ENCODE measurements around the gene ZNF732.
"Not testable (repeated sequence)": the region's sequence is repeated elsewhere in the genome, so short reads cannot be mapped to it uniquely, and the experiment has no call there.

ZNF732 gene

GRCh38 chr4:314296-314903 is 9.1 kb upstream of the ZNF732 start:
- FAIRE-seq (no peak), DNase-seq (ENCODE audit: insufficient read length, low spot score) (no peak)
- TF ChIP-seq POU2F2 (IDR thresholded peaks at IDR 0.05; ENCODE audit: low read depth, low read length) (no peak), SPI1 (IDR thresholded peaks at IDR 0.05; ENCODE audit: low read depth, low read length) (no peak), POLR2A (IDR thresholded peaks at IDR 0.05; ENCODE audit: low read depth, low read length) (no peak), TAF1 (IDR thresholded peaks at IDR 0.05; ENCODE audit: low read depth, low read length) (no peak), PAX5 (IDR thresholded peaks at IDR 0.05; ENCODE audit: insufficient read depth, low read length, severe bottlenecking) (no peak), POLR2AphosphoS5 (IDR thresholded peaks at IDR 0.05; ENCODE audit: low read depth, low read length) (no peak)

- TF ChIP-seq SPI1 (IDR thresholded peaks at IDR 0.05; ENCODE audit: low read depth, low read length) (peak; percentile 27; the same call in 1 of the 2 replicates), POLR2A (IDR thresholded peaks at IDR 0.05; ENCODE audit: low read depth, low read length) (no peak)
- FAIRE-seq: no peak
These were observed 4.5 kb upstream of the ZNF732 start for GRCh38 chr4:309807-310206.

GRCh38 chr4:306551-306961 is 1.3 kb upstream of the ZNF732 start:
- DNase-seq (ENCODE audit: insufficient read length, low spot score) (no peak), FAIRE-seq (peak; percentile 66)
- no peak for TF ChIP-seq TAF1 (IDR thresholded peaks at IDR 0.05; ENCODE audit: low read depth, low read length)
- peak; percentile 75 for TF ChIP-seq PAX5 (IDR thresholded peaks at IDR 0.05; ENCODE audit: insufficient read depth, low read length, severe bottlenecking)
- peak; percentile 45; the same call in 1 of the 2 replicates for TF ChIP-seq SPI1 (IDR thresholded peaks at IDR 0.05; ENCODE audit: low read depth, low read length)
- no peak for TF ChIP-seq POLR2A (IDR thresholded peaks at IDR 0.05; ENCODE audit: low read depth, low read length)
- TF ChIP-seq POU2F2 (IDR thresholded peaks at IDR 0.05; ENCODE audit: low read depth, low read length): peak; percentile 51; the same call in 1 of the 2 replicates

More at GRCh38 chr4:309807-310206, 4.5 kb upstream of the ZNF732 start:
- no peak for DNase-seq (ENCODE audit: insufficient read length, low spot score)

GRCh38 chr4:304516-304915 is 758 bp downstream of the ZNF732 start:
- FAIRE-seq; DNase-seq (ENCODE audit: insufficient read length, low spot score): not testable (repeated sequence)

GRCh38 chr4:302381-302780 is 2.9 kb downstream of the ZNF732 start:
- no peak for TF ChIP-seq PAX5 (IDR thresholded peaks at IDR 0.05; ENCODE audit: insufficient read depth, low read length, severe bottlenecking)
- no peak for TF ChIP-seq POLR2A (IDR thresholded peaks at IDR 0.05; ENCODE audit: low read depth, low read length)
- no peak for TF ChIP-seq POLR2AphosphoS5 (IDR thresholded peaks at IDR 0.05; ENCODE audit: low read depth, low read length)
- no peak for TF ChIP-seq TAF1 (IDR thresholded peaks at IDR 0.05; ENCODE audit: low read depth, low read length)
- no peak for TF ChIP-seq SPI1 (IDR thresholded peaks at IDR 0.05; ENCODE audit: low read depth, low read length)
- no peak for TF ChIP-seq POU2F2 (IDR thresholded peaks at IDR 0.05; ENCODE audit: low read depth, low read length)
- DNase-seq (ENCODE audit: insufficient read length, low spot score): no peak
- no peak for FAIRE-seq

GRCh38 chr4:294732-295131 is 10.5 kb downstream of the ZNF732 start:
- DNase-seq (ENCODE audit: insufficient read length, low spot score) (no peak), FAIRE-seq (no peak)
- TF ChIP-seq POLR2A (IDR thresholded peaks at IDR 0.05; ENCODE audit: low read depth, low read length): no peak
- no peak for TF ChIP-seq POLR2AphosphoS5 (IDR thresholded peaks at IDR 0.05; ENCODE audit: low read depth, low read length)
- TF ChIP-seq POU2F2 (IDR thresholded peaks at IDR 0.05; ENCODE audit: low read depth, low read length): no peak
- TF ChIP-seq SPI1 (IDR thresholded peaks at IDR 0.05; ENCODE audit: low read depth, low read length): no peak
- no peak for TF ChIP-seq TAF1 (IDR thresholded peaks at IDR 0.05; ENCODE audit: low read depth, low read length)
- no peak for TF ChIP-seq PAX5 (IDR thresholded peaks at IDR 0.05; ENCODE audit: insufficient read depth, low read length, severe bottlenecking)

GRCh38 chr4:288891-289290 is 16.4 kb downstream of the ZNF732 start:
- DNase-seq (ENCODE audit: insufficient read length, low spot score): no peak
- TF ChIP-seq PAX5 (IDR thresholded peaks at IDR 0.05; ENCODE audit: insufficient read depth, low read length, severe bottlenecking) (no peak), SPI1 (IDR thresholded peaks at IDR 0.05; ENCODE audit: low read depth, low read length) (no peak), POLR2AphosphoS5 (IDR thresholded peaks at IDR 0.05; ENCODE audit: low read depth, low read length) (no peak), POLR2A (IDR thresholded peaks at IDR 0.05; ENCODE audit: low read depth, low read length) (no peak), POU2F2 (IDR thresholded peaks at IDR 0.05; ENCODE audit: low read depth, low read length) (no peak), TAF1 (IDR thresholded peaks at IDR 0.05; ENCODE audit: low read depth, low read length) (no peak)
- no peak for FAIRE-seq

GRCh38 chr4:273309-274017 is 31.8 kb downstream of the ZNF732 start:
- FAIRE-seq (no peak), DNase-seq (ENCODE audit: insufficient read length, low spot score) (no peak)
- TF ChIP-seq PAX5 (IDR thresholded peaks at IDR 0.05; ENCODE audit: insufficient read depth, low read length, severe bottlenecking): no peak
- no peak for TF ChIP-seq TAF1 (IDR thresholded peaks at IDR 0.05; ENCODE audit: low read depth, low read length)
- TF ChIP-seq POLR2A (IDR thresholded peaks at IDR 0.05; ENCODE audit: low read depth, low read length): no peak
- TF ChIP-seq POLR2AphosphoS5 (IDR thresholded peaks at IDR 0.05; ENCODE audit: low read depth, low read length): no peak

- TF ChIP-seq SPI1 (IDR thresholded peaks at IDR 0.05; ENCODE audit: low read depth, low read length): no peak
- TF ChIP-seq POLR2AphosphoS5 (IDR thresholded peaks at IDR 0.05; ENCODE audit: low read depth, low read length): no peak
- TF ChIP-seq POLR2A (IDR thresholded peaks at IDR 0.05; ENCODE audit: low read depth, low read length): no peak
- no peak for TF ChIP-seq PAX5 (IDR thresholded peaks at IDR 0.05; ENCODE audit: insufficient read depth, low read length, severe bottlenecking)
- no peak for TF ChIP-seq POU2F2 (IDR thresholded peaks at IDR 0.05; ENCODE audit: low read depth, low read length)
- TF ChIP-seq TAF1 (IDR thresholded peaks at IDR 0.05; ENCODE audit: low read depth, low read length): no peak
- no peak for DNase-seq (ENCODE audit: insufficient read length, low spot score)
- no peak for FAIRE-seq
These were observed 33.7 kb downstream of the ZNF732 start for GRCh38 chr4:271492-272103.

- not testable (repeated sequence) for FAIRE-seq; DNase-seq (ENCODE audit: insufficient read length, low spot score)
These were observed 46.0 kb downstream of the ZNF732 start for GRCh38 chr4:259240-259639.
